ENCODE results near the gene UBAP2L.

UBAP2L gene

DNA sequence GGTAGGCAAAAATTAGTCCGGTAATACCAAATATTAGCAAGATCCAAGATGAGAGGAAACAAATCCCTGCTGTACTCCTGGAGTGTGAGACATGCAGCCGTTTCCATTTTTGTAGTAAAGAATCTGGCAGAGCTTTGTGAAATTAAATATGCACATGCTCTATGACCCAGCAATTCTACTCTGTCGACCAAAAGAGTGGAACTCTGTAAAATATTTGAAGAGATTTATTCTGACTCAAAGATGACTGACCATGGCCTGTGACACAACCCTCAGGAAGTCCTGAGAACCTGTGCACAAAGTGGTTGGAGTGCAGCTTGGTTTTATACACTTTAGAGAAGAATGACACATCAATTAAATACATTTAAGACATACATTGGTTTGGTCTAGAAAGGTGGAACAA, 67.9 kb downstream of the UBAP2L start:
- TF ChIP-seq ARNTL (CRISPR knock-in tag; IDR thresholded peaks at IDR 0.05; ENCODE audit: borderline replicate concordance, low read depth) (no peak), ZFP30 (CRISPR knock-in tag; IDR thresholded peaks at IDR 0.05) (no peak), CSDC2 (CRISPR knock-in tag; IDR thresholded peaks at IDR 0.05) (no peak), TOX (CRISPR knock-in tag; IDR thresholded peaks at IDR 0.05; ENCODE audit: borderline replicate concordance) (no peak), TCF4 (CRISPR knock-in tag; IDR thresholded peaks at IDR 0.05; ENCODE audit: borderline replicate concordance) (no peak), BACH2 (CRISPR knock-in tag; IDR thresholded peaks at IDR 0.05; ENCODE audit: borderline replicate concordance) (no peak), ZNF70 (CRISPR knock-in tag; IDR thresholded peaks at IDR 0.05) (no peak), PPARA (CRISPR knock-in tag; IDR thresholded peaks at IDR 0.05; ENCODE audit: borderline replicate concordance) (no peak), RARB (CRISPR knock-in tag; IDR thresholded peaks at IDR 0.05) (no peak), ZFP3 (CRISPR knock-in tag; IDR thresholded peaks at IDR 0.05) (no peak), ISL1 (CRISPR knock-in tag; IDR thresholded peaks at IDR 0.05) (no peak), ZC3H10 (CRISPR knock-in tag; IDR thresholded peaks at IDR 0.05) (no peak), ZNF565 (CRISPR knock-in tag; conservative IDR thresholded peaks at IDR 0.05; ENCODE audit: low read depth) (no peak), ZNF8 (CRISPR knock-in tag; IDR thresholded peaks at IDR 0.05) (no peak), ESRRG (CRISPR knock-in tag; IDR thresholded peaks at IDR 0.05) (no peak), OSR1 (CRISPR knock-in tag; IDR thresholded peaks at IDR 0.05) (no peak)
- TF ChIP-seq, protein P1, sequence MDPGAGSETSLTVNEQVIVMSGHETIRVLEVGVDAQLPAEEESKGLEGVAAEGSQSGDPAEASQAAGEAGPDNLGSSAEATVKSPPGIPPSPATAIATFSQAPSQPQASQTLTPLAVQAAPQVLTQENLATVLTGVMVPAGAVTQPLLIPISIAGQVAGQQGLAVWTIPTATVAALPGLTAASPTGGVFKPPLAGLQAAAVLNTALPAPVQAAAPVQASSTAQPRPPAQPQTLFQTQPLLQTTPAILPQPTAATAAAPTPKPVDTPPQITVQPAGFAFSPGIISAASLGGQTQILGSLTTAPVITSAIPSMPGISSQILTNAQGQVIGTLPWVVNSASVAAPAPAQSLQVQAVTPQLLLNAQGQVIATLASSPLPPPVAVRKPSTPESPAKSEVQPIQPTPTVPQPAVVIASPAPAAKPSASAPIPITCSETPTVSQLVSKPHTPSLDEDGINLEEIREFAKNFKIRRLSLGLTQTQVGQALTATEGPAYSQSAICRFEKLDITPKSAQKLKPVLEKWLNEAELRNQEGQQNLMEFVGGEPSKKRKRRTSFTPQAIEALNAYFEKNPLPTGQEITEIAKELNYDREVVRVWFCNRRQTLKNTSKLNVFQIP (CRISPR knock-in tag; IDR thresholded peaks at IDR 0.05; ENCODE audit: borderline replicate concordance, low read depth), result no peak
- TF ChIP-seq, protein P2, sequence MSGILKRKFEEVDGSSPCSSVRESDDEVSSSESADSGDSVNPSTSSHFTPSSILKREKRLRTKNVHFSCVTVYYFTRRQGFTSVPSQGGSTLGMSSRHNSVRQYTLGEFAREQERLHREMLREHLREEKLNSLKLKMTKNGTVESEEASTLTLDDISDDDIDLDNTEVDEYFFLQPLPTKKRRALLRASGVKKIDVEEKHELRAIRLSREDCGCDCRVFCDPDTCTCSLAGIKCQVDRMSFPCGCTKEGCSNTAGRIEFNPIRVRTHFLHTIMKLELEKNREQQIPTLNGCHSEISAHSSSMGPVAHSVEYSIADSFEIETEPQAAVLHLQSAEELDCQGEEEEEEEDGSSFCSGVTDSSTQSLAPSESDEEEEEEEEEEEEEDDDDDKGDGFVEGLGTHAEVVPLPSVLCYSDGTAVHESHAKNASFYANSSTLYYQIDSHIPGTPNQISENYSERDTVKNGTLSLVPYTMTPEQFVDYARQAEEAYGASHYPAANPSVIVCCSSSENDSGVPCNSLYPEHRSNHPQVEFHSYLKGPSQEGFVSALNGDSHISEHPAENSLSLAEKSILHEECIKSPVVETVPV (CRISPR knock-in tag; IDR thresholded peaks at IDR 0.05), result no peak
- TF ChIP-seq, protein P3, sequence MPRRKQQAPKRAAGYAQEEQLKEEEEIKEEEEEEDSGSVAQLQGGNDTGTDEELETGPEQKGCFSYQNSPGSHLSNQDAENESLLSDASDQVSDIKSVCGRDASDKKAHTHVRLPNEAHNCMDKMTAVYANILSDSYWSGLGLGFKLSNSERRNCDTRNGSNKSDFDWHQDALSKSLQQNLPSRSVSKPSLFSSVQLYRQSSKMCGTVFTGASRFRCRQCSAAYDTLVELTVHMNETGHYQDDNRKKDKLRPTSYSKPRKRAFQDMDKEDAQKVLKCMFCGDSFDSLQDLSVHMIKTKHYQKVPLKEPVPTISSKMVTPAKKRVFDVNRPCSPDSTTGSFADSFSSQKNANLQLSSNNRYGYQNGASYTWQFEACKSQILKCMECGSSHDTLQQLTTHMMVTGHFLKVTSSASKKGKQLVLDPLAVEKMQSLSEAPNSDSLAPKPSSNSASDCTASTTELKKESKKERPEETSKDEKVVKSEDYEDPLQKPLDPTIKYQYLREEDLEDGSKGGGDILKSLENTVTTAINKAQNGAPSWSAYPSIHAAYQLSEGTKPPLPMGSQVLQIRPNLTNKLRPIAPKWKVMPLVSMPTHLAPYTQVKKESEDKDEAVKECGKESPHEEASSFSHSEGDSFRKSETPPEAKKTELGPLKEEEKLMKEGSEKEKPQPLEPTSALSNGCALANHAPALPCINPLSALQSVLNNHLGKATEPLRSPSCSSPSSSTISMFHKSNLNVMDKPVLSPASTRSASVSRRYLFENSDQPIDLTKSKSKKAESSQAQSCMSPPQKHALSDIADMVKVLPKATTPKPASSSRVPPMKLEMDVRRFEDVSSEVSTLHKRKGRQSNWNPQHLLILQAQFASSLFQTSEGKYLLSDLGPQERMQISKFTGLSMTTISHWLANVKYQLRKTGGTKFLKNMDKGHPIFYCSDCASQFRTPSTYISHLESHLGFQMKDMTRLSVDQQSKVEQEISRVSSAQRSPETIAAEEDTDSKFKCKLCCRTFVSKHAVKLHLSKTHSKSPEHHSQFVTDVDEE (CRISPR knock-in tag; IDR thresholded peaks at IDR 0.05), result no peak
- TF ChIP-seq, protein P4, sequence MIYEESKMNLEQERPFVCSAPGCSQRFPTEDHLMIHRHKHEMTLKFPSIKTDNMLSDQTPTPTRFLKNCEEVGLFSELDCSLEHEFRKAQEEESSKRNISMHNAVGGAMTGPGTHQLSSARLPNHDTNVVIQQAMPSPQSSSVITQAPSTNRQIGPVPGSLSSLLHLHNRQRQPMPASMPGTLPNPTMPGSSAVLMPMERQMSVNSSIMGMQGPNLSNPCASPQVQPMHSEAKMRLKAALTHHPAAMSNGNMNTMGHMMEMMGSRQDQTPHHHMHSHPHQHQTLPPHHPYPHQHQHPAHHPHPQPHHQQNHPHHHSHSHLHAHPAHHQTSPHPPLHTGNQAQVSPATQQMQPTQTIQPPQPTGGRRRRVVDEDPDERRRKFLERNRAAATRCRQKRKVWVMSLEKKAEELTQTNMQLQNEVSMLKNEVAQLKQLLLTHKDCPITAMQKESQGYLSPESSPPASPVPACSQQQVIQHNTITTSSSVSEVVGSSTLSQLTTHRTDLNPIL (CRISPR knock-in tag; IDR thresholded peaks at IDR 0.05; ENCODE audit: low read depth), result no peak
- ATAC-seq, result no peak

DNA sequence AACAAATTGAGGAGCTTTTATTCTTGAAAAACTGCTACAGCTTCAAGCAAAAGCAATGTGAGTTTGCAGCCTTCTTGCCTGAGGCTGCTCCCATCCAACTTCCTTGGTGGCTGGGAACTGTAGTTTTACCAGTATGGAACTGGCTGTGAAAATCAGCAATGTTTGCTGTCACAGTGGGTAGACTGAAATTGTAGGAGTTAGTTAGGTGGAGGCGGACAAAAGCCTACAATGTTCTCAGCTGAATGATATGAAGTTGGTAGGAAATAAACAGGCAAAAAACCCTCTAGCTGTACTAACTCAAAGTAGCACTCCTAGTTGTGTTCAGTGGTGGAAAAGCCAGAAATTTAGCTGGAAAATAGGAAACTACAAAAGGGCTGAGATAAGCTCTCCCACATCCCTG, 70.2 kb downstream of the UBAP2L start:
- TF ChIP-seq, protein P1 (CRISPR knock-in tag; IDR thresholded peaks at IDR 0.05; ENCODE audit: borderline replicate concordance, low read depth), result no peak
- TF ChIP-seq TCF4 (CRISPR knock-in tag; IDR thresholded peaks at IDR 0.05; ENCODE audit: borderline replicate concordance), result no peak
- no peak for TF ChIP-seq BACH2 (CRISPR knock-in tag; IDR thresholded peaks at IDR 0.05; ENCODE audit: borderline replicate concordance)
- no peak for TF ChIP-seq ZFP3 (CRISPR knock-in tag; IDR thresholded peaks at IDR 0.05)
- TF ChIP-seq, protein P3 (CRISPR knock-in tag; IDR thresholded peaks at IDR 0.05), result no peak
- no peak for TF ChIP-seq ARNTL (CRISPR knock-in tag; IDR thresholded peaks at IDR 0.05; ENCODE audit: borderline replicate concordance, low read depth)
- no peak for TF ChIP-seq SNAI2 (CRISPR knock-in tag; IDR thresholded peaks at IDR 0.05)
- TF ChIP-seq ISL1 (CRISPR knock-in tag; IDR thresholded peaks at IDR 0.05), result no peak
- TF ChIP-seq PPARA (CRISPR knock-in tag; IDR thresholded peaks at IDR 0.05; ENCODE audit: borderline replicate concordance), result no peak
- TF ChIP-seq ZNF70 (CRISPR knock-in tag; IDR thresholded peaks at IDR 0.05), result no peak
- TF ChIP-seq ZNF8 (CRISPR knock-in tag; IDR thresholded peaks at IDR 0.05), result no peak
- no peak for TF ChIP-seq ZFP30 (CRISPR knock-in tag; IDR thresholded peaks at IDR 0.05)
- TF ChIP-seq OSR1 (CRISPR knock-in tag; IDR thresholded peaks at IDR 0.05), result no peak
- TF ChIP-seq, protein P2 (CRISPR knock-in tag; IDR thresholded peaks at IDR 0.05), result no peak
- TF ChIP-seq TOX (CRISPR knock-in tag; IDR thresholded peaks at IDR 0.05; ENCODE audit: borderline replicate concordance), result no peak
- TF ChIP-seq RARB (CRISPR knock-in tag; IDR thresholded peaks at IDR 0.05), result no peak
- no peak for TF ChIP-seq ZC3H10 (CRISPR knock-in tag; IDR thresholded peaks at IDR 0.05)
- TF ChIP-seq GLIS3 (CRISPR knock-in tag; IDR thresholded peaks at IDR 0.05), result no peak
- no peak for ATAC-seq
